GDM1 (cell line): ENCODE data around the gene PRDM11.

ENCODE experiments used
- DNase-seq: peaks from one replicate; lab custom pipeline; 2025; lab: John Stamatoyannopoulos, UW

The PRDM11 gene

DNA sequence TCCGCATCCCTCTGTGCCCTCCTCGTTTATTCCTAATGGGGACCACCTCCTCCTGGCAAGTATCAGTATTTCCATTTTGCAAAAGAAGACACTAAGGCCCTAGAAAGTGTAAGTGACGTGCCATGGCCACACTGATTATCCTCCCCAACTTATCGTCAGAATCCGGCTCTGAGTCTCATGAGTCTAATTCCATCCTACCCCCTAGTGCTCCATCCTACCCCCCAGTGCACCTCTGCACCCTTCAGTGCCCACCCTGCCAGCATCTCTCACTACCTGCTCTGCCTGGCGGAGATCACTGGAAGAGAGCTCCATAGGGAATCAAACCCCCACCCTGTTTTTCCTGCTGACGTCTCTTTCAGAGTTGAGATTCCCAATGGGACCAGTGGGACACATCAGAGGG is 31.8 kb downstream of the PRDM11 start:
- no peak for DNase-seq

DNA sequence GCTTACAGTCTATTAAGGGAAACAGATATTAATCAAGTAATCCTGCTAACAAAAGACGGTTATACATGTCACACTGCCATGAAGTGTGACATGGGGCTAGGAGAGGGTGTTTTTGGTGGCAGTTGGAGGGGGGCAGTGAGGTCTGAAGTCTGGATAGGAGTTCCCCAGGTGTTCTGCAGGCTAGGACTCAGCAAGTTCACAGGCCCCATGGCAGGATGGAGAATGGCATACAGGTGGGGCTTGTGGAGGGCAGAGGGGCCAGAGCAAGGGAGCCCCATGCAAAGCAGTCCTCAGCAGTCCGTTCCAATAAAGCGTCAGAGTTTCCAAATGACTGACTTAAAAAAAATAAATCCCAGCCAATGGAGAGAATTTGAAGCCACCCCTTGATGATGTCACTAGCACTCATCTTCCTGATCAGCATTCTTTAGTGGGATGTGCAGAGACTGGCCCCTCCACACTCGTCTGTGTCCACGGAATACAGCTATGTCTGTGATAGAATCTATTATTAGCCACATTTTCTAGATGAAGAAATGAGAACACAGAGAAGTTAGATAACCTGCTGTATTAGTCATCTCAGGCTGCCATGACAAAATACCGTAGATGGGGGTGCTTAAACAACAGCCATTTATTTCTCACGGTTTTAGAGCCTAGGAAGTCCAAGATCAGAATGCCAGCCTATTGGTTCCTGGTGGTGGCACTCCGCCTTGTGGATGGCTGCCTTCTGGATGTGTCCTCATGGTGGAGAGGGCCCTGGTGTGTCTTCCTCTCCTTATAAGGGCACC is 32.6 kb downstream of the PRDM11 start:
- no peak for DNase-seq

DNA sequence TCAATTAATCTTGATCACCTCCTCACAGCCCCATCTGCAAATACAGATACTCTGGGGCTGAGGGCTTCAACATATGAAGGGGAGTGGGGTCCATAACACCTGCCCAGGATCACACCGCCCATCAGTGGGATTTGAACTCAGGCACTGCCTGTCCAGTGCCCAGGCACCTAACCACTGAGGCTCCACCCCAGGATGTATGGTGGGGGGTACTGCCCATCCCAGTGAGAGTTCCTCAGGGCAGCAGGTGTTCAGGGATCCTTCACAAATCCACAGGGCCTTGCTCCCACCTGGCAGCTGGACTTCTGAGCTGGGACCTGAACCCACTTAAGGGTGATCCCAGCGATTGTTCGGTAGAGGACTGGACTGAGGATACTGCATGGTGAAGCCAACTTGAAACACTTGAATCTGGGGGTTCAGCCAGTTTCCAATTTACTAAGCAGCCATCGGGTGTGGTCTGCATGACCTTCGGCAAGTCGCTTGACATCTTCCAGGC is 33.3 kb downstream of the PRDM11 start:
- no peak for DNase-seq

DNA sequence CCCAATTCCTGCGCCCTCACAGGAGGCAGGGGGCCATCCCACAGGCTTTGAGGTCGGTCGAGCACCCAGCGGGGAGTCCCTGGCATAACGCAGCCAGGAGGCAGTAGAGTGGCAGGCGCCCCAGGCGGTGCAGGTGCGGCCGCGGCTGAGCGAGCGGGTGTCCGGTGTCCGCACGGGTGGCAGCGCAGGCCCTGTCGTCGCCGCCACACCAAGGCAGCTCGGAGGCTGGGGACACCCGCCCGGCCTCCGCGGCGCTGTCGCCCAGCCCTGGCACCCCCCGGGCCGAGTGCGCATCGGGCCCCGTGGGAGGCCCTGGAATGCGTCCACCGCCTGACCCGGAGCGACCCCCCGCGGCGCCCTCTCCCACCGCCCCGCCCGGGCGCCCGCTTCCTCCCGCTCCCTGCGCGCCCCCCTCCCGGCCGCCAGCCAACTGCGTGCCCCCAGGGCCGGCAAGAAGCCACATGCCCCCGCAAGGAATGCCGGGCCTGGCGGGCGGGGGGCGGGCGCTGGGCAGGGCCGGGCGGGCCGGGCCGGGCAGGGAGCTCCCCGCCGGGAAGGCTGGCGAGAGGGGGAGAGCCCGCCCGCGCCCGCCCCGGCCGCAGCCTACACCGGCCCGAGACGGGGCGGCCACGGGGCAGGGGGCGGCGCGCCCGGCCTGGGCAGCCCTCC is 33.9 kb downstream of the PRDM11 start:
- no peak for DNase-seq

DNA sequence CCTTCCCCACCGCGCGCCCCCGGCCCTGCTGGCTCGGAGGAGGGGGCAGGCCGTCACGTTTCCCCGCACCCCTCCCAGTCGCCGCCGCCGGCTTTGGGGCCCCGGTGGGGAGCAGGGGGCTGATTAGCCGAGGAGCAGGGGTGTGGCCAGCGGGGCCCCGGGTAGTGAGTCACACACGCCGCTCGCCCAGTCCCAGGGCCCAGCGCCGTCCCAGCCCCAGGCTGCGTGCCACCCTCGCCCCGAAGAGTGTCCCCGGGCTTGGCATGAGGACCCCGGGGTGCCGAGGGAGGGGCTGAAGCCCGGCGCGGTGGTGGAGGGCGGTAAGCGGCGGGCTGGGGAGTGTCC is 34.4 kb downstream of the PRDM11 start:
- no peak for DNase-seq

DNA sequence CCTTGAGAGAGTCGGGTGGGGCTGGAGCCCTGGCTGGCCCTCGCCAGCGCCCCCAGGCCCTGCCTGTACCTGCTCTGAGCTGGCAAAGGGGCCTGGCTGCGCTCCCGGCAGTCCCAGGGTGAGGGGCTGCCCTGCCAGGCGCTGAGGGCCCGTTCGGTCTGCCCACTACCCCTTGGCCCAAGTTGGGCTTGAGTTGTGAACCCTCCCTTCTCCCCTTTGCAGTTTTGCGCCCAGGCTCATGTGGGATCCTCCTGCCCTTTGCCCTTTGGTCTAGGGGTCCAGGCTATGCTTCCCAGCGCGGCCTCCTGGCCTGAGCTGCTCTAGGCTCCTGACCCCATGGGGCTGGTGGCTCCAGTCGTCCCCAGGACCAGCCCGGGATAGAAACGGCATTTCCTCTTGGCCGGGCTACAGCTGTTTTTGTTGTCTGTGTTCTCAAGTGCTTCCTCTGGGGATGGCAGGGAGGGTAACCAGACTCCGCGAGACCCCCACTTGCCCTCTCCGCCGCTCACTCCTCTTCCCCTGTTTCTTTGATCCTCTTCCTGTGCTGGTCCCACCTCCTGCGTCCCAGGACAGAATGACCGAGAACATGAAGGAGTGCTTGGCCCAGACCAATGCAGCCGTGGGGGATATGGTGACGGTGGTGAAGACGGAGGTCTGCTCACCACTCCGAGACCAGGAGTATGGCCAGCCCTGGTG is 34.9 kb downstream of the PRDM11 start:
- no peak for DNase-seq

DNA sequence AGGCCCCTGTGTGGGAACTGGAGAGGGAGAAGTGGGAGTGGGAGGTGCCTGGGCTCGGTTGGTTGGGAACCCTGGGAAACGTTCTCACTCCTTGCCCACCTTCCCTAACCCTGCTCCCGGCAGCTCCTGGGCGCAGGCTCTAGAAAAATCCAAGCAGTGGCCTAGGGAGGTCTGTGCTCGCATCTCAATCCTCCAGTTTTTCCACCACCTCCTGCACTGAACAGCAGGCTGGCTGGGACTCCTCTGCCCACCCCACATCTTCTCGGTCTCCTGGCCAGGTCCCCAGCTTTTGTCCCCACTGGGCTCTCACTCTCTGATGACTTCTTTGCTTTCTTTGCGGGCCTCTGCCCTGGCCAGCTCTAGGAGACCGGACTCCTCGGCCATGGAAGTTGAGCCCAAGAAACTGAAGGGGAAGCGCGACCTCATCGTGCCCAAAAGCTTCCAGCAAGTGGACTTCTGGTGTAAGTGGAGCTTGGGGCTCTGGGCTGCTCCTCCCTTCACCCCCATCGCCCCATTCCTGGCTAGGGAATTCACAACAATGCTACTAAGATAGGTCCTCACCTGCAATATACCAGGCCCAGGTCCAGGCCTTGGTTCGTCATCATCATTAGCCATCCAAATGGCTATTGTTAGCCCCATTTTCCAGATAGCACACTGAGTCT is 35.6 kb downstream of the PRDM11 start:
- DNase-seq = no peak

DNA sequence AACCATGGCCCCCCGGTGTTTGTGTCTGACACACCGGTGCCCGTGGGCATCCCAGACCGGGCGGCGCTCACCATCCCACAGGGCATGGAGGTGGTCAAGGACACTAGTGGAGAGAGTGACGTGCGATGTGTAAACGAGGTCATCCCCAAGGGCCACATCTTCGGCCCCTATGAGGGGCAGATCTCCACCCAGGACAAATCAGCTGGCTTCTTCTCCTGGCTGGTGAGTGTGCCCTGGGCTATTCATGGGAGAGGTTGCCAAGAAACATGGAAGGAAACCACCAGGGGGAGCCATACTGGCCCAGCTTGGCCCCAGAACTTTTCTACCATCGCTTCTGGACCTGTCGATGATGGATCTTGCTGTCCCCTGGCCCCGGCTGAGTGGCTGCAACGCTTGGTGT is 36.5 kb downstream of the PRDM11 start:
- no peak for DNase-seq

DNA sequence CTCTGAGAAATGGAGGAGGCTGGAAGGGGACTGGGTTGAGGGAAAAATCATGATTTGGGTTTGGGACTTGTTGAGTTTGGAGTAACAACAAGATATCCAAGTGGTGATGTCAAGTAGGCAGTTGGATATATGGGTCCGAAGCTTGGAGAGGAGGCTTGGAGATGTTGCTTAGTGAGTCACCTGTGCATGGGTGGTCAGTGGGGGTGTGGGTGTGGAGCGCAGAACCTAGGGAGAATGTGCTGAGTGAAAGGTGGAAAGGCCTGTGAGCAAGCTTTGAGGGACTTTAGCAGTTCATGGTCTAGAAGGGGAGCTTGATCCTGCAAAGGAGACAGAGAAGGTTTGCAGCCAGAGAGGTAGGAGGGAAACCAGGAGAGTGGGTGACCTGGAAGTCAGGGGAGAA is 38.2 kb downstream of the PRDM11 start:
- no peak for DNase-seq

DNA sequence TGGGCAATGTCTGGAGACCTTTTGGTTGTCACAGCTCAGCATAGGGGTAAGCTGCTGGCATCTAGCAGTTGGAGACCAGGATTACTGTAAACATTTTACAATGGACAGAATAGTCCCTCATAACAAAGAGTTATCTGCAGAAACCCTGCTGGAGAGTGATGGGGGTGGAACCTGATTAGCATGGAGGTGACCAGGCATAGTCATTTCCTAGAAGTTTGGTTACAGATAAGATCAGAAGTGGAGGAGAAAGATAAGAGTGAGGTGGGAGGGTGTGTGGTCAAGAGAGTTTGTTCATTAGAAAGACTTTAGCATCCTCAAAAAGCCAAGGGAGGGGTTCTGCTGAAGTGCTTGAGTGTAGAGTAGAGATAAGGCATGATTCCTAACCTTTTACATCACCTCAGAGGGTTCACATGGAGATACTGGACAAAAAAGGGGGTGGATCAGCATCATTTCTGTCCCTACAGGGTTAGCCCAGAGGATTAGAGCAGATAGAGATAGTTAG is 38.8 kb downstream of the PRDM11 start:
- DNase-seq = no peak

DNA sequence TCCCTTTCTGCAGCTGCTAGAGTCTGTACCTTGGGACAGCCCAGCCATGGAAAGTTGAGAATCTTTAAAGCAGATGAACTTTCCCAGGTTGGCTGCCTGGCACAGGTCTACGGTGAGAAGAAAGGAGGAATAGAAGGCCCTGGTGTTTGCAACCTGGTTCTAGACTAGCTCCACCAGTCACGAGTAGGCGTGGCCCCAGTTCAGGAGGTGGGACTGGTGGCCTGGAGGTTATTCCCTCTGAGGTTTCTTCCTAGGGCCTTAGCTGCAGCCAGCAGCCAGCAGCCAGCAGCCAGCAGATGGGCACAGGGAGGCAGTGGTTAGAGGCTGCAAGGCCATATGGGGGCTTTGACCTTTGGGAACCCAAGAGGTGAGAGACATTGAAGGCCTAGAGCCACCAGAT is 40.9 kb downstream of the PRDM11 start:
- no peak for DNase-seq

DNA sequence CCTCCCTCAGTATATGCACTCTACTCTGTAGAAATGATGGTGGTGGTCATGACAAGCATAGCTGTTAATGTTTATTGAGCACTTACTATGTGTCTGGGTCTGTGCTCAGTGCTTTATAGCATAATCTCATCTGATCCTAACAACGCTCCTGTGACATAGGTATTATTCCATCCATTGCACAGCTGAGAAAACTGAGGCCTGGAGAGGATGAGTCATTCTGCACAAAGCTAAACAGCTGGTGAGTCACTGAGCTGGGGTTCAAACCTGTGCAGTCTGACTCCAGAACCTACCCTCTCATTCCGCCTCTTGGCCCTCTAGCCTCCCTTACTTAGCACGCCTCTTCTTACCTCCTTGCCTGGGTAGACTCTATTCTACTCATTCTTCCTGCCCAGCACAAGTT is 41.7 kb downstream of the PRDM11 start:
- DNase-seq = no peak

DNA sequence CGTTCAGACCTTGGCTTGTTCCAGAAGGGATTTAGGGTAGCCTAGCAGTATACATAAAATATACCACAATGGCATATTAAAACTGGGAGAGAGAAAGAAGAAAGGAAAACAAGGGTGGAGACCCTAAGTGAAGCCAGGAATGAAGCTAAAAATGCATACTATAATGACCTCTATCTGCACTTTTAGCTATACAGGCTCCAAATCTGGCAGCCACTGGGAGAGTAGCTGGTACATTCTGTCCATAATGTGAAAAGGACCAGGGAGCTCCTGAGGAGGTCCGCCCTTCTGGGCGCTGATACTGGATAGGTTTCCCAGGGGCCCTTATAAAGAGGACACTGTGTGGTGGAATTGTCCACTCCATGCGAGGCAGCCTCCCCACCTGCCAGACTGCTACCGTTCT is 42.8 kb downstream of the PRDM11 start:
- no peak for DNase-seq

DNA sequence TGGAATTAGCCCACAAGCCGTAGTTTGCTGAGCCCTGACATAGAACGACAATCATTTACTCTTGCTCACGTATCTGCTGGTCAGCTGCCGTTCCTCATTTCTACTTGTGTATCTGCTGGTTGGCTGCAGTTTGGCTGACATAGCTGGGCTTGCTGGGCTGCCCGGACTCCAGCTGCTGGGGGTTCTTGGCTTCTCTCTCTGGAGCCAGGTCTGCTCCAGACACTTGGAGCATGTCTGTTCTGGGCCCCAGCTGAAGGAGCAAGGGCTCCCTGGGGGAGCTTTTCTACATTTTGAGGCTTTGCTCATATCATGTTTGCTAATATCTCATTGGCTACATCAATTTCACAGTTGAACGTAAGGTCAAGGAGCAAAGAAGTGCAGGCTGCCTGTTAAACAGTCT is 47.3 kb downstream of the PRDM11 start:
- DNase-seq = no peak

DNA sequence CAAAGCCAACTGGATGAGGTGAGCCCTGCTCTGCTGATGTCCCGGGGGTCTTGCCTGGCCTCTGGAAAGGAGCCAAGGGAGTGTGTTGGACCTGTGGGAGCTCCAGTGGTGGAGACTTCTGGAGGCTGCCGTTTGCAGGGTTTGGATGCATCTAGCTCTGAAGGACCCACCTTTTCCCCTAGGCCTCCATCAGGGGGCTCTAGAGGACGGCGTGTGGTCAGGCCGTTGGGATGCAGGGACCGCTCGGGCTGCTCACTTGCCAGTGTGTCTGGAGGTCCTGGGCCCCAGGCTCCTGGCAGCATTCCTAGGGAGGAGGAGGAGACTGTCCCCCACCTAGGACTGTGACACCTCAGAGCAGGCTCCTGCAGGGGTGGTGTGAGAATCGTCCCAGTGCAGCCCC is 58.3 kb downstream of the PRDM11 start:
- DNase-seq = no peak

DNA sequence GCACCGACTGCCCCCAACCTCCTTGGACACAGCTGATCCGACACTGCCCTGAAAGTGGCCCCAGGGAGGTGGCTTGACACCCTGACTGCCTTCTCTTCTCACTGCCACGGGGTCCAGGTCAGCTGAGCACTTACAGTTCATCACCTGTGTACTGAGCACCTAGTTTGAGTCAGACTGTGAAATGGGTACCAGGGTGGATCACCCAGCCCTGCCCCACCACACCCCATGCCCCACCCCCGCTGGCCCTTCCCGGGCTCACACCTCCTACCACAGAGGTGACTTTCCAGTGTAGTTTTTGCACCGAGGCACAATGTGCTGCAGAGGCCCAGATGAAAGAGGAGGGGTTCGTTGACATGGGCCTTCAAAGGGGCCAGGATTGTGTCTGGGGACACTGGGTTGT is 59.5 kb downstream of the PRDM11 start:
- DNase-seq = no peak

DNA sequence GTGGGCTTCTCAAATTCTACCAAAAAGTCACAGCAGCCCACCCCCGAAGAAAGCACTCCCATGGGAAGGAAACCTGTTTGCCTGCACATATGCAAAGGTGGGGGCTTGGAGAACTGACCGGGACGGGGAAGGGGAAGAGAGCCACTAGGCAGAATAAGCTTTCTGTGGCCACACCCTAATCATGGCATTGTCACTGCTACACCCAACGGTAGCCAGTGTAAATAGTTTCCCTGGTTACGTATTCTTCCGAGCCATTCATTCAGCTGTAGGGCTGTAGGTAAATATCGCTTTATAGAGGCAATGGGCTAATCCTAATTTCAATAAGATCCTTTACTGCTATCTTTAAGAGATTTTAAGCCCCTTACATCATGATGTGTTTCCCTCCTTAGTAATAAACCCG is 61.7 kb downstream of the PRDM11 start:
- DNase-seq = no peak

DNA sequence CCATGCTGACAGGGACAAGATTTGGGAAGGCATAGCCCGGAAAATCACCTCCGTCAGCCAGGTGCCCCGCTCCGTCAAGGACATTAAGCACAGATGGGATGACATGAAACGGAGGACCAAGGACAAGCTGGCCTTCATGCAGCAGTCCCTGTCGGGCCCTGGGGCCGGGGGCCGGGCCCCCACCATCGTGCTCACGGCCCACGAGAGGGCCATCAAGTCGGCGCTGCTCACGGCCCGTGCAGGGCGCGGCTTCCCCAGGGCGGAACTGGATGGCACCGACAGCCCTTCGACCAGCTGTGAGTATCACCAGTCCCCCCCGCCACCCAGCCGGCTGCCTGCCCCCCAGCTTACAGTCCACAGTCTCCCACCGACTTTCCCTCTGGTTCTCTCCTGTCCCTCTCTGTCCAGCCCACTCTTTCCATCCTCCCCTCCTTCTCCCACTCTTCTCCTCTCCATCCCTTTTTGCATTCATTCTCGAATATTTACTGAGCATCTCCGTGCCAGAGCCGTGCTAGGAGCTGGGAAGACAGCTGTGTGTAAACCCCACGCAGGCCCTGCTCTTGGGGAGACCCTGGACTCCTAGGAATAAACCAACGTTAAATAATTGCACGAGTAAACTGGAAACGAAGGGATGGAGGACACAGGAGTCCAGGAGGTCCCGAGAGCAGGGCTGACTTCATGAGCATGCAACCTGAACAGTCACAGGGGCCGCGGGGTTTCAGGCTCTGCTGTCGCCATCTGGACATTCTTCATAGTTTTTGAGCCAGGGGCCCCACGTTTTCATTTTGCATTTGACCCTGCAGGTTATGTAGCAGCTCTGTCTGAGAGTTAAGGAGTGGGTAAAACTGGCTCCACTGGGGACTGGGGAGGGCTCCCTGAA is 62.8 kb downstream of the PRDM11 start:
- no peak for DNase-seq

DNA sequence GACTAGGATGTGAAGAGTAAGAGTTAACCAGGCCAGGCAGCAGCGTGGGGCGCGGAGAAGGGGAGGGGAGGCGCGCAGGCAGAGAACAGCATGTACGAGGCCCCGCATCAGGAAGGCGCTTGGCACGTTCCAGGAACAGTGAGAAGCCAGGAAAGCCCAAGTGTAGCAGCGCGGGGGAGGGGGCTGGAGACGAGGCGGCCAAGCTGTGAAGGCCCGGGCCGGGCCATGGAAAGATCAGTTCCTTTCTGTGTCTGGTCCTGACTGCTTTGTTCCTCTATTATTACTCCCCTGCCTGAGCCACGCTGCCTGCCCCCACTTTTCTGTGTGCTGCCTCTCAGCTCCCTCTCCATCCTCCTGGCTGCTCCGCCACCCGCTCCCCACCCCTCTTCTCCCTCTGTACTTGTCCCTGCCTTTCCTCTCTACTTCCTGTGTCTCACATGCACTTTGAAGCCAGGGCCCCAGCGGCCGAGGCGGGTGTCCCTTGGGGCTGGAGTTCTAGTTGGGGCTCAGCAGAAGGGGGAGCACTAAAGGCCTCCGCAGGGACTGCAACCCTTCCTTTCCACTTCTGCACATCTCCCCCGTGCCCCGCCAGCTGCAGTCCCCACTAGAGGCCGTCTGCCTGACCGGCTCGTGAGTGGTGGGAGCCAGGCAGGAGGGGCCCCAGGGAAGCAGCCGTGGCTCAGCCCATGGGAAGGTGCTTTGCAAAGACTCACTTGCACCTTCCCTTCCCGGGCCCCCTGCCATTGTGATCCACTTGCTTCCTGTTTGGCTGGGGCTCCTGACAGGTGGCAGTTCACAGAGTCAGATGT is 63.7 kb downstream of the PRDM11 start:
- DNase-seq = no peak

DNA sequence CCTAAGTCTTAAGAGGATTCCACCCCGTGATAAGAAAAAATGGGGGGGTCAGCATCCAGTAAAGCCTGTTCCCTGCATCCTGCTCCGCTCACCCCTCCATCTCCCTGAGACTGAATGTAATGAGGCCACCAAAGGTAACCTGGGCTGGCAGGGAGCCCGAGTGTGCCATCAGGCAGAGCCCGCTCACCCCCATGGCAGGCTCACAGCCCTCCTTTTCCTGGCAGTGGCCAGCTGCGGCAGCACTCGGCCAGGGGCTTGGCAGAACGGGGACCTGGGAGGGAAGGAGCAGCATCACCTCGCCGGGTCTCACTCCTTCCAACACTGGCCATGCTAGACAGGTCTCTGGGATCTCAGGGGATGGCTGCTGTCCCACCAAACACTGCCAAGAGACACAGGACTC is 64.4 kb downstream of the PRDM11 start:
- no peak for DNase-seq

DNA sequence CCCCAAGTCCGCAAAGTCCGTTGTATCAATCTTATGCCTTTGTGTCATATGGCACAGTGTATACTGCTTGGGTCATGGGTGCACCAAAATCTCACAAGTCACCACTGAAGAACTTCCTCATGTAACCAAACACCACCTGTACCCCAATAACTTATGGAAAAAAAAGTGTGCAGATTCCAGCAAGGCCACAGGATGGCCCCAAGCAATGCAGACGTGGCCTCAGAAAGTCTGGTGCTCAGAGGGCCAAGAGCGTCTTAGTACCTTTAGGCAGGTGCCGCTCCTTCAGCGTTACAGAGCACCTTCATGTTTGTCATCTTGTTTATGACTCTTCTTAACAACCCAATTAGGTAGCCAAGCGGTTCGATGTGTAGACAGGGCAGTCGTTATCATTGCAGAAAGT is 65.3 kb downstream of the PRDM11 start:
- DNase-seq = no peak
